Fibroblast of the aortic adventitia (primary cell): ENCODE data around the gene ENOX2. TPM values are rescaled to one million over a fixed set of nuclear protein-coding genes. Genes with fewer than 3 reads are reported as not detected.

Source experiments
- DNase-seq: peaks from one replicate; pipeline ENCODE4 v3.0.0-alpha.2; 2010; ENCODE audit warnings: low read depth
- H3K4me3 ChIP-seq: 2 replicates; pipeline ENCODE4 v1.5.1; 2011; ENCODE audit warnings: low read depth, mild to moderate bottlenecking, control low read depth, low read length, moderate library complexity
- CTCF ChIP-seq: IDR thresholded peaks from 2 replicates; pipeline ENCODE4 v1.5.1; 2011; ENCODE audit warnings: mild to moderate bottlenecking, low read length, control low read depth, inconsistent platforms; ENCODE audit not compliant: insufficient read depth
- total RNA-seq: library from RNA; depleted of rRNA; stranded (reverse); fragments of >200 nt; gene quantifications from 2 replicates; pipeline ENCODE4 v1.2.3, GENCODE V29; 2012; ENCODE audit warnings: low replicate concordance

ENOX2 gene
- total RNA-seq, 1 donor = 13.2 TPM

DNA sequence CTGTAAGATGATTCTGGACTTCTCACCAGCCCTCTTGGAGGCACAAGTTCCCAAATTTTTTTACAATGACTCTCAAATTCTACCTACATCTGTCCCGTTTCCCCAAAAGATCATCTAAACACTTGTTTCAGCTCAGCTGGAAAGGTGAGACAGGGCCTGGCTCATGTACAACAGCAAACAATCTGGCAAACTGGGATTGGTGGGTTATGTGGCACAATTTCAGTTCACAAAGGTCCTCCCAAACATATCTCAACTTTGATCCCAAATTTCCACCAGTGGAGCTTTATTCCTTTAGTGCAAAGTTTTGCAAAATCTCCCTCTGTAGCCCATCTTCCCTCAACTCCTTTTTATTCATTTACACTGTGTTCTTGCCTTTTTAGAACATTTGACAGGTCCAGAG lies 207.1 kb downstream of the ENOX2 start:
- DNase-seq = no peak
- H3K4me3 ChIP-seq = no peak overlapping the region
- no peak for TF ChIP-seq CTCF

DNA sequence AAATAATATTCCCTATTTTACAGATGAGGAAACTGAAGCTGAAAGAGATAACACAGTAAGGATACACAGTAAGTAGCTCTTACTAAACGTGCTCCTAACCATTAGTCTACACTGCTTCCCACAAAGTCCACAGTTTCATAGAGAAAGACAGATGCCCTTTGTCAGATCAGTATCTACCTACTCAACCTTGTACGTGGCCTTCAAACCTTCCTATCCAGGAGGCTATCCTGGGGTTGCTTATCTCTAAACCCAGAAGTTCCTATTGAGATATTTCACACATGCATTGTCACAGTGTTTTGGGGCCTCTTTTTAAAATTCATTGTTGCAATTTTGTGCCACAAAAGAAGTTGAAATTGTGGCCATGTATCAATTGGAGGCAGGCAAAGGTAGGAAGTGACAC lies 208.0 kb downstream of the ENOX2 start:
- no peak for TF ChIP-seq CTCF
- no peak for DNase-seq

GRCh38 chrX:130691576-130691975 lies 211.4 kb downstream of the ENOX2 start:
- H3K4me3 ChIP-seq = no peak overlapping the region
- DNase-seq = no peak
- TF ChIP-seq CTCF = no peak

More for the DNA sequence above, 208.0 kb downstream of the ENOX2 start:
- no peak overlapping the region for H3K4me3 ChIP-seq

GRCh38 chrX:130688360-130688759 lies 214.6 kb downstream of the ENOX2 start:
- TF ChIP-seq CTCF = no peak
- no peak for DNase-seq
- no peak overlapping the region for H3K4me3 ChIP-seq

GRCh38 chrX:130682990-130683389 lies 220.0 kb downstream of the ENOX2 start:
- no peak overlapping the region for H3K4me3 ChIP-seq
- peak; percentile 13 for DNase-seq
- no peak for TF ChIP-seq CTCF

DNA sequence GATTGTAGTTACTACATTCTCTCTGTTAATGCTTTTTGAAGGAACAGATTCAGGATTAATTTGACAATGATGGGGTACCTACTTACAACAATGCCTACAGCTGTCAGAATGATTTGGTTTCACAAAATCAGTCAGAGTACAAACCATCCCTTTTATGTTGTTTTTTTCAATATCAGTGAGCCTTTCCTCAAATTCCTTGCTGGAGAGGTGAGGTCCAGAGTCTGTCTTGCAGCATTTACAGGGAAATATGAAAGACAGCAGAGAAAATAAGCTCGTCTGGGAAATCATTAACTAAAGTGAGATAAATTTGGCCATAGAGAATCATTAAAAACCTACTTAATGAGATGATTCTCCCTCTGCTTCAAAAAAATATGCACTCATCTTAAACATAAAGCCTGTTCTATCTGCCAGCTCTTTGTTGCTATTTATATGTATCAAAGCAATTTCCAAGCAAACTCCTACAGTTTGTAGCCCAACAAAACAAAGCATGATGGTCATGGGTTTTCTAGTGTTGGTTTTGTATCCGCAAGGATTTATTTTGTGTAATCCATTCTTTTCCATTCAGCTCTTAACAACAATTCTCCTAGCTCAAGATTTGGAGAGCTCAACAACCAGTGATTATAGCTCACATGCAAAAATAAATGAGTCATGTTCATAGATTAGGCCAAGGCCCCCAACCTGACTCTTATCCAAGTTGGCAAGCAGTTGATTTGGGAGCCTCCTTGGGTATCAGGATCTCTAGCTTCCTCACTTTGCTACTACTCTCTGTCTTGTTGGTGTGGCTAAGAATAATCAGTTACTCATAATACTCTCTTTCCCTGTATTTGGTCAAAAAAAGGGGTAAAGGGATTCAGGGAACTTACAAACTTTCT lies 222.6 kb downstream of the ENOX2 start:
- no peak for TF ChIP-seq CTCF
- no peak overlapping the region for H3K4me3 ChIP-seq
- peak; percentile 64 for DNase-seq
